Umbilical cord (tissue), 2 donors: ENCODE results near the gene CYP26C1. TPM values are rescaled to one million over a fixed set of nuclear protein-coding genes. Genes with fewer than 3 reads are reported as not detected.
A peak's percentile ranks its signal among the peaks of the same experiment; 100 is the strongest.

Experiments
- DNase-seq: peaks from one replicate; pipeline ENCODE4 v3.0.0-alpha.2; 2015; ENCODE audit warnings: low spot score
- total RNA-seq: library from RNA; depleted of rRNA; stranded (reverse); fragments of >200 nt; gene quantifications from one replicate; pipeline ENCODE4 v1.2.3, GENCODE V29; 2014; ENCODE audit warnings: low replicate concordance; ENCODE audit not compliant: insufficient read depth

The CYP26C1 gene, protein sequence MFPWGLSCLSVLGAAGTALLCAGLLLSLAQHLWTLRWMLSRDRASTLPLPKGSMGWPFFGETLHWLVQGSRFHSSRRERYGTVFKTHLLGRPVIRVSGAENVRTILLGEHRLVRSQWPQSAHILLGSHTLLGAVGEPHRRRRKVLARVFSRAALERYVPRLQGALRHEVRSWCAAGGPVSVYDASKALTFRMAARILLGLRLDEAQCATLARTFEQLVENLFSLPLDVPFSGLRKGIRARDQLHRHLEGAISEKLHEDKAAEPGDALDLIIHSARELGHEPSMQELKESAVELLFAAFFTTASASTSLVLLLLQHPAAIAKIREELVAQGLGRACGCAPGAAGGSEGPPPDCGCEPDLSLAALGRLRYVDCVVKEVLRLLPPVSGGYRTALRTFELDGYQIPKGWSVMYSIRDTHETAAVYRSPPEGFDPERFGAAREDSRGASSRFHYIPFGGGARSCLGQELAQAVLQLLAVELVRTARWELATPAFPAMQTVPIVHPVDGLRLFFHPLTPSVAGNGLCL
- total RNA-seq: 0.24 TPM

DNA sequence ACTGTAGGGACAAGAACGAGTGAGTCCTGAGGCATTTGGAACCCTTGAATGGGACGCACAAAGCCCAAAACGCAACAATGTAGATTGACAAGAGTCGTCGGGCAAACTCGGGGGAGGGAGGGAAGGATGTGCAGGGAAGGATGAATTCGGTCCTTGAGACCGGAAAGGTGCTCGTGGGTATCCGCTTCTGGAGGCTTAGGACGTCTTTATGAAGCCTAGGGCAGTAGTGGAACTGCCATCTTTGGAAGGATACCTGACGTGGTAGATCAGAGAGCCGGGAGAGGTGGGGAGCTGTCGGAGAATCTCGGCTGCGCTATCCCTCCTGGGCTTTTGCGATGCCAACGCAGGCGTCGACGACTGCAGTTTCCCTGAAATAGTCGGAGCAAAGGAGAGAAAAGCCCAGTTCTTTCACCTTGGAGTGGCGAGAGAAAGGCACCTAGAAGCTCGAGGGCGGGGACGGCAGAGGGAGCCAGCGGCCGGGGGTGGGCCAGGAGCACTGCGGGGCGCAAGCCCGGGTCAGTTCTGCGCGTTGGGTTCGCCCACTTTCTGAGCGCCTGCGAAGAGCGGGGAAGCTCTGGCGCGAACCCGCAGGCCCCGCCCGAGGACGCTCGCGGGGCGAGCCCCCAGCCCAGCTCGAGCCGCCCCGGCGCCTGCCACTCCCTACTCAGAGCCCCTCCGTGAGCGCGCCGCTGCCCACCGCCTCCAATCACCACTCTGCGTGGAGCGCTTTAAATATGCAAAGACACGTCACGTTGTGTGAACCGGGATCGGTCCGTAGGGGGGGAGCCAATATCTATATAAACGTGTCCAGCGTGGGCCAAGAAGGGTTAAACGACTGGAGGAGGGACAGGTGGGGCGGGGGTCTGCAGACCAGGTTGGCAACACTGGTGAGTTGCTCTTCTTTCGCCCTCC, at the start of gene CYP26C1:
Gene CYP26C1 (plus strand): TSS at position 824 of the 912 bp plus-strand sequence. CDS start 466 bp downstream, outside the sequence.
- DNase-seq: no peak

DNA sequence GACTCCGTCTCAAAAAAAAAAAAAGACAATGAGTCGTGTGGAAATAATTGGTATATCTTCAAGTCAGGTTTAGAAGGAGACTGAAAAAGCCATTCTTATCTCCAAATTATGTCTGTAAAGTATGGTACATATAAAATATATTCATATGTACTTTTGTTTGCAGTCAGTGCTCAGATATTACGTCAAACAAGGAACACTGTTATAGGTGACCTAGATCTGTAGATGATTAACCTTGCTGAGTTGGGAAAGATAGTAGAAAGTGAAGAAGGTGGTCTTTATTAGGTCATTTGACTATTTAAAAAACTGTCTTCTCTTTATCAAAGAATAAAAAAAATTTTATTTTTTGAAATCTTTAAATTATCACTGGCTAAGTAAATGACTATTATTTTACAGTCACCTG, 44.9 kb upstream of the CYP26C1 start:
- DNase-seq: no peak

DNA sequence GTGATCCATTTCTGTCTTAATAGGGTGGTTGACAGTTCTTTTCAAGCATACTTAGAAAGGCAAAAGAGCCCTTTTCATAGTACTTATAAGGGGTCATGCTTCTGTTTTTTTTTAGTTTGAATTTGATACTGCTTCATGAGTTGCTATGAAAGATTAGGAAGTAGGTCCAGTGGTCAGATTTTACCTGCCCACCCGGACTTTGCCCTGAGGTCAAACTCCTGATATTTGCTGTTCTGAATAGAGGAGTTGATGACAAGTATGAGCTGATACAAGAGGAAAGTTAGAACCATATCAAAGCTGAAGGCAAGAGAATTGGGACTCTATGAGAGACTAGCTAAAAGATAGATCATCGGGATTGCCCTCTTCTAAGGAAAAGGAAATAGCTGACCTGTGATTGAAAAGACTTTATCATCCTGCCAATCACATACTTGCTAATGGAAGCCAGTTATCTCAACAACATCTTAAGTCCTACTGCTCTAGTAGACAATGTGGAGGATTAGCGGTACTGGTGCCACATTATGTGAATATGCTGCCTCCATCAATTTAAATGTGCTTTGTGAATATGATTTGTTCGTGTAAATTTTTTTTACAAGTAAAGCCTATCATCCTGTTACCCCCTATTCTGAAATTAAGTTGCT, 37.5 kb upstream of the CYP26C1 start:
- DNase-seq: no peak

DNA sequence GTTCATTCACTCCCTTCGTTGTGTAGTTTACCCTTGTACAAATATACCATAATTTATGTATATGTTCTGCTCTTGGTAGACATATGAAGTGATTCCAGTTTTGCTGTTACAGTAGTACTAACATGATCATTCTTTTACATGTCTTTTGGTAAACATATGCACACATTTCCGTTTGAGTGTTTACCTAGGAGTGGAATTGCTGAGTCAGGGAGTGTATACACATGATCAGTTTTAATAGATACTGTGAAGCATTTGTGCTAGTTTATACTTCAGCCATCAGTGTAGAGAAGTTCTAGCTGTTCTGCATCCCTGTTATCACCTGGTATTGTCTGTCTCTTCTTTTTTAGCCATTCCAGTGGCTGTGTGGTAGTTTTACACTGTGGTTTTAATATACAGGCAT, 34.5 kb upstream of the CYP26C1 start:
- no peak for DNase-seq

DNA sequence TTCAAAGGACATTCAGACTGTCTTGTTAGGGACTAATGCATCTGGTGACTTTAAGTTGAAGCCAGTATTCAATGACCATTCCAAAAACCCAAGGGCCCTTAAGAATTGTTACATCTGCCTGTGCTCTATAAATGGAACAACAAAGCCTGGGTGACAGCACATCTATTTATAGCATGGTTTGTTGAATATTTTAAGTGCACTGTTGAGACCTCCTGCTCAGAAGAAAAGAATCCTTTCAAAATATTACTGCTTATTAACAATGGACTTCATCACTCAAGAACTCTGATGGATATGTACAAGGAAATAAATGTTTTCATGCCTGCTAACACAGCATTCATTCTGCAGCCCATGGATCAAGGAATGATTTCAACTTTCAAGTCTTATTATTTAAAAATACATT, 33.1 kb upstream of the CYP26C1 start:
- DNase-seq: no peak

DNA sequence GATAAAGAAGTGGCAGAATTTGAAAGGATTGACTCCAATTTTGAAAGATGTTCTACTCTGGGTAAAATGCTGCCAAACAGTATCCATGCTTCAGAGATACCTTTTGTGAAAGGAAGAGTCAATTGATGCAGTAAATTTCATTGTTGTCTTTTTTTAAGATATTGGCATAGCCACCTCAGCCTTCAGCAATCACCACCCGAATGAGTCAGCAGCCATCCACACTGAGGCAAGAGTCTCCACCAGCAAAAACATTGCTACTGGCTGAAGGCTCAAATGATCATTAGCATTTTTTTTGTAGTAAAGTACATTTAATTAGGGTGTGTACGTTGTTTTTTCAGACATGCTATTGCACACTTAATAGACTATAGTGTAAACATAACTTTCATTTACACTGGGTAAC, 31.7 kb upstream of the CYP26C1 start:
- DNase-seq: no peak

DNA sequence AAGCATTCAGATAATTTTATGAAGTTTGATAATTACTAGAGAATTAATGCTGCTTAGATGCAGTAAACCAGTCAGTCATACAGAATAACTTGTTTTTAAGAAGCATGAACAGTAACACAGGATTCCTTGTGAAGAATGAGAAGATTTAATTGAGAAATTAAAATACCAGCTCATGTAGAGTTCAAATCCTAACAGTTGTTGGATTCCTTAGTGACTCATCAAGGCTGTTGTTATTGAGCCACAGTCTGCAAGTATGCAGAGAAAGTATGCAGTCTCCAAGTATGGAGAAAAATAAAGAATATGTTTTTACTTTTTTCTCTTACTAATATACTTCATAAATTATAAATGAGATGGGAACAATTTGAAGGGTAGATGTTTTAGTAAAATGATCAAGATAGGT, 30.2 kb upstream of the CYP26C1 start:
- DNase-seq: peak; percentile 61

DNA sequence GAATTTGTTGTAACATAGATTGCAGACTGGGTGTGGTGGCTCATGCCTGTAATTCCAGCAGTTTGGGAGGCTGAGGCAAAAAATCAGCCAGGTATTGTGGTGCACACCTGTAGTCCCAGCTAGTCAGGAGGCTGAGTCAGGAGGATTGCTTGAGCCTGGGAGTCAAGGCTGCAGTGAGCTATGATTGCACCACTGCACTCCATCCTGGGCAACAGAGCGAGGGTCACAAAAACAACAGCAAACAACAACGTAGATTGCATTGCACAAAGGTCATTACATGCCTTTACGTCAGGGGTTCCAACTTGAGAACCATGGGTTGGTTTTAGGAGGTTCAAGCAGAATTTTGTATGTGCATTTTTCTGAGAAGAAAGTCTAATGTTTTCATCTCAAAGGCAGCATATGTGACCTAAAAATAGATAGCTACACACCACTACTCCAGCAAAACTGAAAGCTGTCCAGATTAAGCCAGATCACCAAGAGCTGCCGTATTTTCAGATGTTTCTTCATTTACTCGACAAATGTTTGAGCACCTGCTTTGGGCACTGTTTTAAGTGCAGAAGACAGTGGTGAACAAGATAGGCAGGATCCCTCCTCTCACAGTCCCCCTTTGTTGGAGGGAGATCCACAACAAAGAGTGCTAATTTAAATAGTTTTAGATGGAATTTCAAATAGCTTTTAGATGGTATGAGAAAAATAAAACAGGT, 28.3 kb upstream of the CYP26C1 start:
- peak; percentile 37 for DNase-seq

DNA sequence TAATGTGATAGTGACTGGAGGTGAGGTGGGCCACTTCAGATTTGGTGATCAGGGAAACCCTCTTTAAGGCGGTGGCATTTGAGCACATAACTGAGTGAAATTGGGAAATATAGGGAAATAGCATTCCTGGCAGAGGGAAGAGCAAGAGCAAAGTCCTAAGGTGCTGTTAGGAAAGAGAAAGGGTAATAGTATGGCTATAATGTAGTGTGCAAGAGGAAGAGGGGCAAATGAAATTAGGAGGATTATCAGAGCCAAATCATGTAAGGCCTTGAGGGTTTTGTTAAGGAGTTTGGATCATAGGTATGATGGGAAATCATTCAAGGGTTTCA, 27.8 kb upstream of the CYP26C1 start:
- DNase-seq: no peak

DNA sequence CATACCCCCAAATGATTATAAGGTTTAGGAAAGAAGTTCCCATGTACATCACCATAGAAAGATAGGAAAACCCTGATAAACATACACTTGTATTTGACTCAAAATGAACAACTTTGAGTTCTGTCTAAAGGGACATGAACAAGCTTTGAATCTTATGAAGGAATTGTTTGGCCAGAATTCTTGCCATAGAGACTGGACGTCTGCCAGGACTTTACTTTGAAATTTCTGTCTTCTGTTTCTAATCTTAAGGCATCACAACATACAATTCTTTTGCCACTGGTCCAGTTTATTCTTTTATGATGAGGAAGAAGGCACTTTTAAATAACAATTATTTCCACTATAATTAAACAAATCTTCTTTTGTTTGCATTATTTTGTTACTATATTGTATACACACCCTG, 26.2 kb upstream of the CYP26C1 start:
- DNase-seq: peak; percentile 23

DNA sequence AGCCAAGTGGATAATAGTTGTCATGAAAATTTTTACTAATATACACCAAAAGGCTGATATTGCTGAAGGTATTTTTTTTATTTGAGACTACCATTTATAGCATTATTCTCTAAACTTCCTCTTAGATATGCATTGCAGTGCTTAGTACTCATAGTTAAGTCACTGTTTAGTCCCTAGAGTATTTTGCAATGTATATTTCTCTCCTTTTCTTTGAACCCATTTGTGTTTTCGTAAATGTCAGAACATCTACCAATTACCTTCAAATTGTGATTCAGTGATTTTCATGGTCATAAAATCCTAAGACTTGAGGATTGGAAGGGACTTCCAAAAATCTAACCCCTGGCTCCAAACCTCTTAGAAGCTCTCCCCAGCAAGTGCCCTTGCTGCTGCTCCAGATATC, 21.5 kb upstream of the CYP26C1 start:
- DNase-seq: no peak

DNA sequence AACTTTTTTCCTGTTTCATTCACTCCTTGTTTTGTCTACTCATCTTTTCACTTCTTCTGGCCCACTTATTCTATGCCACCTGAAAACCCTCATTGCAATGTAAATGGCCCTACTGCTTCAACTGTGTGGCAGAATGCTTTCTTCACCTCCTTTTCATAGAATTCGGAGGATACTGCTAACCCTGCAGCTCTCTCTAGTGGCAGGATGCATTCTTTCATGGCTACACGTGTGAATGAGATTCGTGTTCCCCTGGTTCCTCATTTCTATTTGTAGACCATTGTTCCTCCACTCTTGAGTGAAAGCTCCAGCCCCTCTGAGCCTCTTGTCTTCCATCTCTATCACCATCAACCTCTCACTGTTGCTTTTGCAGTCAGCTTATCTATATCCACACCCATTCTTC, 20.9 kb upstream of the CYP26C1 start:
- peak; percentile 7 for DNase-seq

DNA sequence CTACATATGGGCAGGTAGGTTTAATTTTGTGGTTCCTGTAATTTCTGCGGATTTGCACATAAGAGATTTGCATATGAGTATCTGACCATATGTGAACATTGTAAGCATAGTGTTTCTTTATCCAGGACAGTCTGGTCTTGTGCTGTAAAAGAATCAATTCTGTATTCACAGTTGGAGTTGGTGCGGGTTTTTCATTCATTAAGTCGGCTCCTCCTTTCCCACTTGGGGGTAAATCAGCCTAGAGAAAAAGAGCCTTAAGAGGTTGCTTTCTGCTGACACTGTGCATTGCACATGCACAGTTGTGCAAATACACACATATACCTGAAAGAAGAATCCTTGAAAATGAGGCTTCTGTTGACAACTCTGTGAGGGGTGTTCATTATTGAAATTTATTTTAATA, 6.1 kb upstream of the CYP26C1 start:
- no peak for DNase-seq

DNA sequence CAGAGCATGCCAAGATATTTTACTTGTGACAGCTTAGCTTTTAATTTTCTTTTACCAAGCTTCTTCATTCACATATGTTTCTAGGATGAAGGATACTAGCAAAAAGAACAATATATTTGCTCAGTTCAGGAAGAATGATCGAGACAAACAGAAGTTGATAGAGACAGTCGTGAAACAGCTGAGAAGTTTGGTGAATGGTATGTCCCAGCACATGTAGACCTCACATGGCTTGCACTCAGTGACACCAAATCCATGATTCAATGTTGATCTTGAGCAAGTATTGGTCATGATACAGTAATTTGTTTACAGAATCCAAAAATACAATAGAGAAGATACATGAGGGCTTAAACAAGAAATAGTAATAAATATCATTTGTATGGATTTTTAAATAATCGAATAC, 2.5 kb upstream of the CYP26C1 start:
- no peak for DNase-seq

DNA sequence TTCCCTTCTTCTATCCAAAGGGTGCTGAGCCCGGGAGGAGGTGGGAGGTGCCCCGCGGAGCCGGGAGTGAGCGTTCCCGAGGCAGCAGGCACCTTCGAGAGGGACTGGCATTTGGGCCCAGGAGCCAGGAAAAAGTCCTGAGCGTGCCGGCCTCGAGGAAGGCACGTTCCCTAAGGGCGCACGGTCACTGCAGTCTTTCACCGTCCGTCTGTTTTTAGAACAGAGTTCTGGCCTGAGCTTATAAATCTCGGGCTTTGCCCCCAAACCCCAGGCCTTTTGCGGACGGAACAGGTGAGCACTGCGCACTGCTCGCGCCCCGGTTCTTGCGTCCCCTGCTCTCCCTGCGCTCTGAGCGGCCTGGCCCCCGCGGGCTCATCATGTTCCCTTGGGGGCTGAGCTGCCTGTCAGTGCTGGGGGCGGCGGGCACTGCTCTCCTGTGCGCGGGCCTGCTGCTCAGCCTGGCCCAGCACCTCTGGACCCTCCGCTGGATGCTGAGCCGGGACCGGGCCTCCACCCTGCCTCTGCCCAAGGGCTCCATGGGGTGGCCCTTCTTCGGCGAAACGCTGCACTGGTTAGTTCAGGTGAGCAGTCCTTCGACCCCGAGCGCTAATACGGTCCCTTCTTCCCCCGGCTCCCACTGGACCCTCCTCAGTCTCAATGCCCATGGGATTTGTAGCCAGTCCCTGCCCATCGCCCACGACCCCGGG, 442 bp downstream of the CYP26C1 start:
- no peak for DNase-seq

DNA sequence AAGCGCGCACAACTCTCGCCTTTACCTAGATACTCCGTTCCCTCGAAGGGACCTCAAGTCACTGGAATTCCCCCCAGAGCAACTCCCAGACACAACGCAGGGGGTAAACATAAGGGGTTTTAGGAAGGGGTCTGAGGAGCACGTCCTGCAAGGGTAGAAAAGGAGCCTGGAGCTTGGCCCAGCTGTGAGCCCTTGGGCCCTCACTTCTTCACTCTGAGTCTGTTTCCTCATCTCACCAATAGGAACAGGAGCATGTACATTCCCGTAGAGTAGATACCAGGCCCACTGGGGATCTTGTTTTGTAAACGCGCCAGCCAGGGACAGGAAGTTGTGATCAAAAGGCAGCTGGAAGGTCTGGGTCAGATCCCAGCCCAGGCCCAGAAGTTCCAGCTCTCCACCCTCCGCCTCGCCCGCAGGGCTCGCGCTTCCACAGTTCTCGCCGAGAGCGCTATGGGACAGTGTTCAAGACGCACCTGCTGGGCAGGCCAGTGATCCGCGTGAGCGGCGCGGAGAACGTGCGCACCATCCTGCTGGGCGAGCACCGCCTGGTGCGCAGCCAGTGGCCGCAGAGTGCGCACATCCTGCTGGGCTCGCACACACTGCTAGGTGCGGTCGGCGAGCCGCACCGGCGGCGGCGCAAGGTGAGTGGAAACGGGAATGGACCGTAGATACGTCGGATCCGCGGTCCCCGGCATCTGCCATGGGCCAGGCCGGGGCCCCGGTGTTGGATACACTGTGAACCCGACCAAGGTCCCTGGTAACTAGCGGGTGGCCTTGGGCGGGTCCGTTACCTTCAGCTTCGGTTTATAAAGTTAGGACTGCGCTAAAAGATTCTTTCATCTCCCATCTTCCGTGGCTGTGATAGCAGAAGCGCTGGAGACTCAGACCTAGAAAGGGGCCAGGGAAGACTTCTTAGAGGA, 1.3 kb downstream of the CYP26C1 start:
- no peak for DNase-seq

DNA sequence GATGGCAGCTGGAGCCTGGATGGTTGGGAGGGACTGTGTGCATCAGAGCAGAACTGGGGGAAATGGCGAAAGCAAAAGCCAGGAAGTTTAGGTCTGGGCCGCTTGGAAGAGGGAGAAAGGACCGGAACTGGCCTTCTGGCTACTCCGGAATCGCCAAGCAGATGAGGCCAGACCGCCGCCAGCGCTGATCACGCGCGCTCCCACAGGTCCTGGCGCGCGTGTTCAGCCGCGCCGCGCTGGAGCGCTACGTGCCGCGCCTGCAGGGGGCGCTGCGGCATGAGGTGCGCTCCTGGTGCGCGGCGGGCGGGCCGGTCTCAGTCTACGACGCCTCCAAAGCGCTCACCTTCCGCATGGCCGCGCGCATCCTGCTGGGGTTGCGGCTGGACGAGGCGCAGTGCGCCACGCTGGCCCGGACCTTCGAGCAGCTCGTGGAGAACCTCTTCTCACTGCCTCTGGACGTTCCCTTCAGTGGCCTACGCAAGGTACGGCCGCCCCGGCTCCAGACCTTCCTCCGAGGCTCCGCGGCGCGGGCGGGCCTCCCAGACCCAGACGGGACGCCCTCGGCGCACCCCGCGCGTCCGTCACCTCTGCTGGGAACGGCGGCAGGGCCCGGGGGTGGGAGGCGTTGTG, 2.0 kb downstream of the CYP26C1 start:
- DNase-seq: no peak

DNA sequence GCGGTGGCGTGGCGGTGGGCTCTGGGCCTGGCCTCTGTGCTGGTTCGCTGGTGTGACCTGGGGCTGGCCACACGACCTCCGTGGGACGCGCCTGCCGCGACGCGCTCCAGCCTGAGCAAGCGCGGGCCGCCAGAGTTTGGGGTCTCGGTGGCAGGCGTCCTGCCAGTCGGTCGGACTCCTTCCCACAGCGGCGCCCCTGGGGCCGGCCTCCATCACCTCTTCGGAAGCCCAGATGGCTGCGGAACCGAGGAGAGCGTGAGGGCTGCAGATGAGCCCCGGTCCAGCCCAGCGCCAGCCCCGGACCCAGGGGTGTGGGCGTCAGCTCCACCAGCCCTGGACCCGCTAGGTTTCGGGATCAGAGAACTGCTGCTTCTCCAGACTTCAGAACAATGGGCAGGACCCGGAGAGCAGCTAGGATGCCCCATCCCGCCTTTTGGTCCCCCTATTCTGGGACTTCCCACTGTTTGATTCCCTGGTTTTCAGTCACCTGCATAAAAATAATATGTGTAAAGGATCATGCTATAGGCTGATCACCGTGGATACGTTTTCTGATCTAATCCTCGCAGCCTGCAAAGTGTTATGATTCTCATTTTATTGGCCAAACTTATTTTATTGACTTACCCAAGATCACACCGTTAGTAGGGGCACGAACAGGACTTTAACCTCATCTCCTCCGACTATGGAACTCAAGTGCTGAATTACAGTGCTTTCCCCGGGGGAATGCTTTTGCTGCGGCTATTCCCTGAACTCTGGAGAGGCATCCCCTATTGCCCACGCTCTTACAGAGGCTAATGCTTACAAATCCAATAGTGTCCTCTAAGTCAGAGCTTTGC, 2.8 kb downstream of the CYP26C1 start:
- no peak for DNase-seq
